GM18499 (cell line): Measurements from ENCODE around the gene C1orf21.

Experiments used
- ATAC-seq: cut with Tn5 transposase; IDR thresholded peaks from one replicate; pipeline ENCODE4 v1.9.1; 2021; ENCODE audit warnings: moderate number of reproducible peaks; ENCODE audit not compliant: insufficient read depth, unreplicated experiment

The C1orf21 gene

DNA sequence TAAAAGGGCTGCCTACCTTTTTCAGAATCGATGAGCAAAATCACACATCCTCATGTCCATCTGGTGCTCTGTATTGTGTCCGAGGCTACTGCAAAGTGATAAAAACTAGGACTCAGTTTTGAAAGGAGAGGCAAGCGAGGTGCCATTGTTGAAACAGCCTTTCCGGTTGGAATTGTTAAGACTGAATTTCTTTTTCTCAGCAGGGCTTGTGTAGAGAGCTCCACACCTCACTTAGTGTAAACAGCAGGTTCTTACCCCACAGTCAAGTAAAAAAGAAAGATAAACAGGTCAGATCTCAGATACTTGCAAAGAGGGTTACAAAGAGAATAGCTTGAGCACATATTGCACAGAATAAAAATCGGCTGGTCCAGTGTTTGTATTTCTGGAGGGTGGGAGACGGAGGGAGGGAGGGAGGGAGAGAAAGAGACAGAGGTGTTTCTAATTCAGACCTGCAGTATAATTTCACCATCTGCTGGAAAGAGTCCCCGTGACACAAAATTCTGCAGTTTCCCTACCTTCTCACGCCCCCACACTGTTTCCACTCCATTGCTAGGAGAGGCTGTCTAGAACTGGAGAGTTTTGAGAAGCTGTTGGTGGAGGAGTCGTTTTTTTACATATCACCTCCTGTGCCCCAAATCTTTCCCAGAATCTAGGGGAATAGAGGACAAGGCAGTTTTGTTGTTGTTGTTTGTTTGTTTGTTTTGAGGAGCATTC lies 285.3 kb downstream of the C1orf21 start:
- ATAC-seq: no peak

DNA sequence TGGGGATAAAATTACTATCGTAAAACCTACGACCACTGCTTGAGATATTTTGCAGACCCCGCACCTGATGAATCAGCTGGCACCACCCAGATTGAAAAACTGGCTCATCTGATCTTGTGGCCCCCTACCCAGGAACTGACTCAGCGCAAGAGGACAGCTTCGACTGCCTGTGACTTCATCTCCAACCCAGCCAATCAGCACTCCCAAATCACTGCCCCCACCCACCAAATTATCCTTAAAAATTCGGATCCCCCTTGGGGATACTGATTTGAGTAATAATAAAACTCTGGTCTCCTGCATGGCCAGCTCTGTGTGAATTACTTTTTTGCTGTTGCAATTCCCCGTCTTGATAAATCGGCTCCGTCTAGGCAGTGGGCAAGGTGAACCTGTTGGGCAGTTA lies 286.5 kb downstream of the C1orf21 start:
- ATAC-seq: no peak

DNA sequence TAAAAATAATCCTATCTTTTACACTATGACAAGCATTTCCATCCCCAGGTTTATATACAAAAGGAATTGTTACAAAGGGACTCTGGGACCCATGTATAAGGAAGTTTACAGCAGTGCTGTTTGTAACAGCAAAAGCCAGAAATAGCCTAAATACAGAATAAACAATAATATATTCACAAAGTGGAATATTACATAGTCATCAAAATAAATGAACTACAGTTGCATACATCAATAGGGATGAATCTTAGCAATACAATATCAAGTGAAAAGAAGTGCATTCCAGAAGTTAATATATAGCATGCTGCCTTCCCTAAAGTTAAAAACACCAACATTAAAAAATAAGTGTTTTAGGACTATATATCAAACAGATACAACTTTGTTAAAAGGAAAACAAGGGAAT lies 290.5 kb downstream of the C1orf21 start:
- ATAC-seq: no peak
